PC-3 (cell line): ENCODE results near the gene ADO. TPM values are rescaled to one million over a fixed set of nuclear protein-coding genes. Genes with fewer than 3 reads are reported as not detected.
A peak's percentile ranks its signal among the peaks of the same experiment; 100 is the strongest.

Experiments used
- ATAC-seq: fragments of 200-7000 bp; cut with Tn5 transposase; 2 replicates; pipeline ENCODE4 v1.9.1; 2020; ENCODE audit warnings: mild to moderate bottlenecking, moderate library complexity
- BruUV-seq: library from RNA; stranded (reverse); fragments of 400-500 nt; replicated peaks from 2 replicates; lab custom pipeline; 2021; lab: Mats Ljungman, UMichigan
- CTCF ChIA-PET: fragments of 300-600 bp; sonication (Branson Sonifier 250); formaldehyde crosslinking; loops from one replicate; lab custom pipeline; 2022; ENCODE audit warnings: antibody characterized with exemption; lab: Charles Lee
- POLR2A ChIA-PET: fragments of 300-600 bp; sonication (Branson Sonifier 250); formaldehyde crosslinking; loops from one replicate; lab custom pipeline; 2022; ENCODE audit warnings: antibody characterized with exemption; ENCODE audit not compliant: unreplicated experiment; lab: Charles Lee
- DNase-seq: peaks from one replicate; pipeline ENCODE4 v3.0.0-alpha.2; 2015
- H2AFZ ChIP-seq: fragments of 300-600 bp; sonication (generic); 2 replicates; pipeline ENCODE4 v1.6.0; 2016; ENCODE audit warnings: antibody characterized with exemption, low read length
- H3F3A ChIP-seq: fragments of 300-600 bp; sonication (generic); one replicate; pipeline ENCODE4 v1.6.0; 2017; ENCODE audit warnings: antibody characterized with exemption, low read length, control low read depth, mild to moderate bottlenecking; ENCODE audit not compliant: unreplicated experiment
- H3K27ac ChIP-seq: fragments of 300-600 bp; sonication (generic); 2 replicates; pipeline ENCODE4 v1.5.1; 2016; ENCODE audit warnings: mild to moderate bottlenecking, low read length
- H3K27me3 ChIP-seq: fragments of 300-600 bp; sonication (generic); 2 replicates; pipeline ENCODE4 v1.6.1; 2016; ENCODE audit warnings: low read length, mixed read lengths
- H3K36me3 ChIP-seq: fragments of 300-600 bp; sonication (generic); 2 replicates; pipeline ENCODE4 v1.6.1; 2016; ENCODE audit warnings: low read depth, mixed run types, low read length, mixed read lengths
- H3K4me1 ChIP-seq: fragments of 300-600 bp; sonication (generic); 2 replicates; pipeline ENCODE4 v1.5.1; 2016; ENCODE audit warnings: low read length; ENCODE audit not compliant: insufficient read depth
- H3K4me2 ChIP-seq: fragments of 300-600 bp; sonication (generic); 2 replicates; pipeline ENCODE4 v1.6.0; 2016; ENCODE audit warnings: low read length
- H3K4me3 ChIP-seq: fragments of 300-600 bp; sonication (generic); 2 replicates; pipeline ENCODE4 v1.5.1; 2016; ENCODE audit warnings: mild to moderate bottlenecking, low read length, mixed read lengths
- H3K79me2 ChIP-seq: fragments of 300-600 bp; sonication (generic); 2 replicates; pipeline ENCODE4 v1.6.1; 2017; ENCODE audit warnings: low read length, mixed read lengths
- H3K9ac ChIP-seq: fragments of 300-600 bp; sonication (generic); 2 replicates; pipeline ENCODE4 v1.6.0; 2016; ENCODE audit warnings: mild to moderate bottlenecking, low read length
- H3K9me2 ChIP-seq: fragments of 300-600 bp; sonication (generic); replicated peaks from 2 replicates; pipeline ENCODE4 v1.6.1; 2016; ENCODE audit warnings: mixed run types, low read length, mixed read lengths
- H3K9me3 ChIP-seq: fragments of 300-600 bp; sonication (generic); 2 replicates; pipeline ENCODE4 v1.6.1; 2016; ENCODE audit warnings: low read length, mixed read lengths
- H4K20me1 ChIP-seq: fragments of 300-600 bp; sonication (generic); 2 replicates; pipeline ENCODE4 v1.6.1; 2016; ENCODE audit warnings: low read length, mixed read lengths
- CTCF ChIP-seq: fragments of 300-600 bp; sonication (generic); conservative IDR thresholded peaks from 2 replicates; pipeline ENCODE4 v1.5.1; 2017; ENCODE audit warnings: antibody characterized with exemption, low read depth, mild to moderate bottlenecking, low read length
- EZH2 ChIP-seq: fragments of 300-600 bp; sonication (generic); IDR thresholded peaks from one replicate; pipeline ENCODE4 v1.6.1; 2017; ENCODE audit warnings: antibody characterized with exemption, mild to moderate bottlenecking, low read length; ENCODE audit not compliant: unreplicated experiment
- EZH2phosphoT487 ChIP-seq: fragments of 300-600 bp; sonication (generic); IDR thresholded peaks from 2 replicates; pipeline ENCODE4 v1.6.1; 2018; ENCODE audit warnings: mild to moderate bottlenecking, antibody characterized with exemption, low read length, borderline replicate concordance
- intact Hi-C: fragments of 100-400 bp; cut with micrococcal nuclease; formaldehyde crosslinking; loops from 2 replicates; pipeline ENCODE4 v1.9.0; 2023
- total RNA-seq: library from RNA; depleted of rRNA; stranded (reverse); fragments of >200 nt; gene quantifications from 2 replicates; pipeline ENCODE4 v1.2.3, GENCODE V29; 2014

The ADO gene
- total RNA-seq, 1 experiment from 2014 or later = 107 TPM

- Histone ChIP-seq H3K9me2 (no peaks in the 10 kb centered on the region), H2AFZ (peak overlapping the region; percentile 77), H3K4me1 (peaks cover 22% of the 10 kb centered on the region), H4K20me1 (no peaks in the 10 kb centered on the region), H3K9me3 (no peaks in the 10 kb centered on the region), H3K36me3 (no peaks in the 10 kb centered on the region), H3K79me2 (no peaks in the 10 kb centered on the region), H3K9ac (no peak overlapping the region), H3K4me3 (peak overlapping the region; percentile 69), H3K4me2 (peak overlapping the region; percentile 83), H3K27me3 (no peaks in the 10 kb centered on the region), H3F3A (no peaks in the 10 kb centered on the region), H3K27ac (no peak overlapping the region)
- no peak for ATAC-seq
- TF ChIP-seq CTCF (no peak), EZH2 (no peak), EZH2phosphoT487 (no peak)
- peak; percentile 52 for DNase-seq
- ChIA-PET POLR2A (interaction anchor here (0.5 to 0.7 kb wide), 4 partner anchors 91 to 328 kb away, joined by 3 to 4 read pairs (median 4); no protein-coding TSS in a partner anchor), CTCF (interaction anchor here (0.6 to 2.6 kb wide), 8 partner anchors 9 to 338 kb away, joined by 3 to 128 read pairs (median 8); no protein-coding TSS in a partner anchor)
- intact Hi-C loops = loop anchor here (2.0 to 5.0 kb wide), 3 partner anchors 327 to 782 kb away; no protein-coding TSS in a partner anchor
- no TSS peak for BruUV-seq
Measured at GRCh38 chr10:62819141-62819920, 14.8 kb downstream of the ADO start.

DNA sequence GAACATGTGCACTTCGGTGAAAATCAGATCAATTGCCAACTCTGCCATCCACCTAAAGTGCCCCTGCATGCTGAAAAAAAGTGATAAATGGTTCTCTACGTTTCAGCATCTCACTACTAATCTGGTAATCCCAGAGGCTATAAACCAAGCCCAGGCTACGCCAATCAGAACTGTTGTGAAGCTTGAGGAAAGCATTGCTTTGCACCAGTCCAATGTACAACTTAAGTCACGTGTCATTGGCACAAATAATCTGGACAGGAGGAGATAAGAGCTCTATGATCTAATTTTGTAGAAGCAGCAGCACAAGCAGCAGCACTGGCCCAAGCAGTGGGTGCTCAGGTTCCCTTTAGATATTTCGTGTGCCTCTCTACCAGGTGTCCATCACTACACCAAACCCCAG lies 16.1 kb downstream of the ADO start:
- TF ChIP-seq EZH2 = no peak
- no peak for TF ChIP-seq EZH2phosphoT487
- no peak for TF ChIP-seq CTCF
- intact Hi-C loops = no loop called here
- no TSS peak for BruUV-seq
- H4K20me1 ChIP-seq = no peaks in the 10 kb centered on the region
- peaks cover 22% of the 10 kb centered on the region for H3K4me1 ChIP-seq
- no peak overlapping the region for H2AFZ ChIP-seq
- no peaks in the 10 kb centered on the region for H3K79me2 ChIP-seq
- H3K27me3 ChIP-seq = no peaks in the 10 kb centered on the region
- no peak for ATAC-seq
- POLR2A ChIA-PET = no interaction called here
- CTCF ChIA-PET = no interaction called here
- no peaks in the 10 kb centered on the region for H3K9me3 ChIP-seq
- no peaks in the 10 kb centered on the region for H3K9me2 ChIP-seq
- DNase-seq = no peak
- H3K4me2 ChIP-seq = no peak overlapping the region
- H3K4me3 ChIP-seq = no peak overlapping the region
- no peak overlapping the region for H3K9ac ChIP-seq
- no peaks in the 10 kb centered on the region for H3F3A ChIP-seq
- no peaks in the 10 kb centered on the region for H3K36me3 ChIP-seq
- H3K27ac ChIP-seq = no peak overlapping the region

GRCh38 chr10:62826273-62826672 lies 21.8 kb downstream of the ADO start:
- Histone ChIP-seq H3K4me3 (no peak overlapping the region), H4K20me1 (no peaks in the 10 kb centered on the region), H3F3A (no peaks in the 10 kb centered on the region), H3K9me2 (no peaks in the 10 kb centered on the region), H3K27ac (no peak overlapping the region), H3K4me2 (no peak overlapping the region), H3K27me3 (no peaks in the 10 kb centered on the region), H3K9me3 (no peaks in the 10 kb centered on the region), H3K36me3 (no peaks in the 10 kb centered on the region), H3K79me2 (no peaks in the 10 kb centered on the region), H2AFZ (no peak overlapping the region), H3K9ac (no peak overlapping the region), H3K4me1 (peaks cover 6% of the 10 kb centered on the region)
- TF ChIP-seq CTCF (no peak), EZH2 (no peak), EZH2phosphoT487 (no peak)
- intact Hi-C loops = no loop called here
- ChIA-PET CTCF (no interaction called here), POLR2A (no interaction called here)
- ATAC-seq (no peak), DNase-seq (no peak)
- no TSS peak for BruUV-seq
